Upper lobe of left lung (tissue), 4 donors: Measurements from ENCODE around the gene ANAPC16.

Experiments used
- CTCF ChIP-seq, 6 experiments: fragments of 450-650 bp in 4 of 6; fragments of 200-600 bp in 2 of 6; sonication (generic) in 2 of 6; IDR thresholded peaks; one replicate each; pipeline ENCODE4 v1.5.1; 2016 to 2019; ENCODE audit warnings: antibody characterized with exemption in 6 of 6
- POLR2AphosphoS5 ChIP-seq, 2 donors: sonication (generic); formaldehyde crosslinking; IDR thresholded peaks; one replicate each; pipeline ENCODE4 v1.5.1; 2017; ENCODE audit warnings: antibody characterized with exemption in 2 of 2

GRCh38 chr10:72175149-72175548 lies 40.7 kb upstream of the ANAPC16 start:
- TF ChIP-seq POLR2AphosphoS5 (IDR thresholded peaks at IDR 0.05), result no peak
- no peak for TF ChIP-seq CTCF (IDR thresholded peaks at IDR 0.05)
